GM12874 (cell line): ENCODE results near the gene CDH23.

ENCODE experiments used
- TF ChIP-seq, protein P1 (sequence below): IDR thresholded peaks from 2 replicates; pipeline ENCODE4 v1.5.1; 2011; ENCODE audit warnings: low read depth, mild to moderate bottlenecking, control low read depth, low read length, moderate library complexity; ENCODE audit not compliant: insufficient read depth

The CDH23 gene

DNA sequence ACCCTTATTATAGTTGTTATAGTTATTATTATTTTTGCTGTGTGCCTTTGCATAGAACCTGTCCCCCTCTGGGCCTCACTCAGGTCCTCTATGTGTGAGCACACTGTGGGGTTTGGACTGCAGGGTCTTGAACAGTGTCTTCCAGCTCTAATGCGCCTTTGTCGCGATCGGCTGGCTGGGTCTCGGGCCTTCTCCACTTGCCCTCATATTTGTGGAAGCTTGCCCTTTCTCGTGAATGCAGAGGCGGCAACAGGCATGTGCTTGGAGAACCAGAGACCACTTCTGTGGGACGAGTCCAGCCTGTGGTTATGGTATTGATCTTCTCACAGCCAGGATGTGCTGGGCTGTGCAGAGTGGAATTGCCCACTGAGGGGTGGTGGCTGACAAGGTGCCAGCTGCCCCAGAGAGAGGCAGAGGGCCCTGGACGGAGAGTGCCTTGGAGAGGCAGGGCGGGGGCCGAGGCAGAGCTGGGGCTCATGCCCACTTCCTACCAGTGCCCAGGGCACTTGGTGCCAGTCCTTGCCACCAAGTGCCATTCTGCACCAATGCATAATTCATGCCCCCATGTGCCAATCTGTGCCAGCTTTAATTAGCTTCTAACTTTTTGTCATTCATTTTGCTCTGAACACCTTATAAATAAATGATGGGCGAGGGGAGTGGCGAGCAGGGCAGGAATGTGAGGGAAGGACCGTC lies 6.8 kb upstream of the CDH23 start:
- TF ChIP-seq, protein P1, sequence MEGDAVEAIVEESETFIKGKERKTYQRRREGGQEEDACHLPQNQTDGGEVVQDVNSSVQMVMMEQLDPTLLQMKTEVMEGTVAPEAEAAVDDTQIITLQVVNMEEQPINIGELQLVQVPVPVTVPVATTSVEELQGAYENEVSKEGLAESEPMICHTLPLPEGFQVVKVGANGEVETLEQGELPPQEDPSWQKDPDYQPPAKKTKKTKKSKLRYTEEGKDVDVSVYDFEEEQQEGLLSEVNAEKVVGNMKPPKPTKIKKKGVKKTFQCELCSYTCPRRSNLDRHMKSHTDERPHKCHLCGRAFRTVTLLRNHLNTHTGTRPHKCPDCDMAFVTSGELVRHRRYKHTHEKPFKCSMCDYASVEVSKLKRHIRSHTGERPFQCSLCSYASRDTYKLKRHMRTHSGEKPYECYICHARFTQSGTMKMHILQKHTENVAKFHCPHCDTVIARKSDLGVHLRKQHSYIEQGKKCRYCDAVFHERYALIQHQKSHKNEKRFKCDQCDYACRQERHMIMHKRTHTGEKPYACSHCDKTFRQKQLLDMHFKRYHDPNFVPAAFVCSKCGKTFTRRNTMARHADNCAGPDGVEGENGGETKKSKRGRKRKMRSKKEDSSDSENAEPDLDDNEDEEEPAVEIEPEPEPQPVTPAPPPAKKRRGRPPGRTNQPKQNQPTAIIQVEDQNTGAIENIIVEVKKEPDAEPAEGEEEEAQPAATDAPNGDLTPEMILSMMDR, result no peak

DNA sequence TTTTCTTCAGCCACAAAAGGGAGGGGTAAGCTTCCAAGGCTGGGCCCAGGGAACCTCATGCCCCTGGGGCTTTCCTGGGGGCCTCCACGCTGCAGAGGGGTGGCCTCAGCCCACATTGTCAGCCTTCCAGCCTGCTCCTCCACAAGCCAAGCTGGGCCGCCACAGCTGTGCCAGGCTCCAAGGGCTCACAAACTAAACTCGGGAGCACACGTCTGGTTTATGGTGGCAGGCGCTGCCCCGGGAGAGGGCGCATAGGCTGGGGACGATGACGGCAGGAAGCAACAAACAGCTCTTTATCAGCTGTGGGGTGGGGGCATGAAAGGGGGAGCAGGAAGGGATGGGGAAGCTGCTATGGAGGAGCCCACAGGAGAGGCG lies 6.3 kb upstream of the CDH23 start:
- TF ChIP-seq, protein P1, result no peak

DNA sequence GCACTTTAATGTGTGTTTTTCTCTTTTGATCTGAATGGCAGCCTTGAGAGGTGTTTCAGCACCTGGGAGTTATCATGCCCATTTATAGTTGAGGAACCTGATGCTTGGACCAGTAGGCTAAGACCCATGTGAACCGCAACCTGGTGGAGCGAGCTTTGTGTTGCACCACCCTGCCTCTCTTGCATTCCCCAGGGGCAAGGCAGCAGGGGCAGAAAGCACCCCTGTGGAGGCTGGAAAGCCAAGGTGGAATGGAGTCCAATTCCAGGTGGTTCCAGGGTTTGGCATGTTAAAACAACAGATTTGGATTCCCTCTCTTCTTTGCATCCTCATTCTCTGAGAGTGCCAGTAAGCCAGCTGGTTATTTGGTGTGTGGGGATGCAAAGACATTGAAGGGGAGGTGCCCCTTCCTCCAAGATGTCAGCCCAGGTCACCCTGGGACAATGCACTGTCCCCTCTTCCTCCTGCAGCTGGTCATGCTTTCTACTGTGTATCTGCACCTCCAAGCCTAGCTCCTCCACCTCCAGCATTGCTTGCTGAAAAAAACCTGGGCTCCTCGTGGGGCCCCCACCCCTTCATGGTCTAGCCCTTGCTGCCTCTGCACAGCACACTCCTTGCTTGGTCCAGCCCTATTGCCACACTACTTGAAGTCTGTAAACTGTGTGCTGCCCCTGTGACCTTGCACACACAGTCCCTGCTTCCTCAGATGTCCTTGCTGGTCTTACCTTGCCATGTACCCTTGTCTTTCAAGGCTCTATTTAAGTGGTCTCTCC lies 5.6 kb upstream of the CDH23 start:
- TF ChIP-seq, protein P1, result no peak

DNA sequence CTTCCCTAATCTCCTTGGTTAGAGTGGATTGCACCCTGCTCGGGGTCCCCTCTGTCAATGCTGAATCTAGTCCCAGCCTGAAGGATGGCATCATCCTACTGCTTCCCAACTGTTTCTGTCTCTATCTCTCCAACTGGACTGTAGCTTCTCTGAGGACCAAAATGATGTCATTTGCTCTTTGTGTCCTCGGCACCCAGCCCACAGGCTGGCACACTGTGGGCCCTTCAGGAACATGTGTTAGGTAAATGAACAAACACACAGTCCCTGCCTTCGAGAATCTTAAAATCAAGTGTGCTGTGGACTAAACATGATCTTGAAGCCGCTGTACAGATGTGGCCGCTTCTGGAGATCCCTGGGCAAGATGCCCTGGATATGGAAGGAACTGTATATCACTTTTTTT lies 5.0 kb upstream of the CDH23 start:
- TF ChIP-seq, protein P1, result no peak

DNA sequence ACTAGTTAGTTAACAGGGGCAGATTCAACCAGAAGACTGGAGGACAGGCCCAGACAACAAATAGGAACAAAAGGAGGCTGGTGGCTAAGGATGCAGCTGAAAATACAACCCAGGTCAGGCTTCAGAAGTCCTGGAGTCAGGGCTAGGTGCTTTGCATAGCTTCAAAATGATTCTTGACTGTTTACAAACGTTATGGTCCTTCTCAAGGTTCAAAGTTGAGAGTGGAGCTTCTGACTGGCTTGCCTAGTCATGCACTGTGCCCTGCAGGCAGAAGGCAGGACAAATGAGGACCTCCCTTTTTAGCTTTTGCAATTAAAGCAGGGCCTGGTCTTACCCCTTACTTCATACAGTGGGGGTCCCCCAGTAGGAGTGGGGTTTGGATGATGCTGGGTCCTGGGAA lies 4.4 kb upstream of the CDH23 start:
- TF ChIP-seq, protein P1, result no peak

DNA sequence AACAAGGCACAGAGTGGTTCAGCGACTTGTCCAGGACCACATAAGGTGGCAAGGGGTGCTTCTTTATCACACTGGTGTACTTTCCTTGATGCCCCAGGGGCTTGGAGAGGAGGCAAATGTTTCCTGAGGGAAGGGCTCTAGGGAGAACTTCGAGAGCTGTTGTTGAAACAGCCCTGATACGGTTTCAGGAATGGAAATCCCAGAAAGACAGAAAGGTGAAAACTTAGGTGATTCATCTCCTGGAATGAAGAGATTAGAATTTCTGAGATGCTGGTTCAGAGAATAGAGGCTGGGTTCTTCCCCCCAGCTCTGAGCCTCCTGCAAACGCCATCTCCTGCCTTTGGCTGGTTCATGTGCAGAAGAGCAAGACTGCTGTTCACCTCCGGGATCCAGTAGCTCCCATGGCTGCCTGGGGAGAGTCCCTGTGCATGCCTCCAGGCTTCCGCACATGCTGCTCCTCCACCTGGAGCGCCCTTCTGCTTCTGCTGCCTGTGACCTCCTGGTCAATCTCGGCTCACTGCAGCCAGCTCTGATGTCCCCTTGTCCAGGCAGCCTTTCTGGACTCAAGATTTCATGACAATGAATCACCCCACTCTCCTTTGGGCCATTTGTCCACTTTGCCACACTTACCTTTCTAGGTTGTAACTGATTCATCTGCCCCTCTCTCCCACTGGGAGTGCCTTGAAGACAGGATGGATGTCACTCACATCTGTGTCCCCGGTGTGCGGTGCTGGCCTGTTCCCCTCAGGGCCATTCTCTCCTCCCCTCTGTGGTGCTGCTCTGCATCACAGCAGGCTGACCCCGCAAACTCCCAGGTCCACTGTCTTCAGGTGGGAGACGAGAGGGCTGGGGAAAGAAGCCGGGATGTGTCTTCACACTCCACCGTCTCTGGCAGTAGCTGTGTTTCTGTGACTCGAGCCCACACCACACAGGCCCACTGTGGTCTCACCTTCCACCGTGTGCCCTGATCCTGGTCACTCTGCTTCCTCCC lies 3.6 kb upstream of the CDH23 start:
- TF ChIP-seq, protein P1, result no peak
